Heart left ventricle (tissue), 13 donors: ENCODE results near the gene GSPT1.

Experiments used
- CTCF ChIP-seq, 12 donors: fragments of 200-600 bp; sonication (generic) in 4 of 12; IDR thresholded peaks; one replicate each; pipeline versions ENCODE4 v1.5.0 to v1.8.0; 2018 to 2022; ENCODE audit warnings: antibody characterized with exemption in 12 of 12, mild to moderate bottlenecking in 5 of 12
- POLR2A ChIP-seq, 2 donors: fragments of 450-650 bp; IDR thresholded peaks; one replicate each; pipeline ENCODE4 v1.6.1; 2017; ENCODE audit warnings: antibody characterized with exemption in 2 of 2, mild to moderate bottlenecking in 2 of 2, moderate library complexity in 2 of 2
- donor health status: ischemic (EF 13 %, LVEDD 7.1; RV severe dilation, severe dysfunction).
- donor health status: DM: no; HTN: yes; CAD: no.
- donor health status: DM: no; HTN: no; CAD: no.
- donor health status: ischemic (EF 25% LVEDD 6.9; RV normal size, moderate dysfunction).
- donor health status: ischemic (EF 25% LVEDD 5.7; RV mildly dilated, moderate dysfunction).
- donor health status: ischemic (EF 35%, LVEDD 5.7; RV mildly dilated, moderate dysfunction).
- donor health status: nonischemic (EF 11% LVEDD 7.7; RV severe dilation, severe dysfunction).
- donor health status: DM: yes; HTN: yes; CAD: no.
- donor health status: PGD.
- donor health status: ischemic (EF 29% LVEDD 5.4; RV normal size, mild dysfunction).
- donor health status: nonischemic (EF 23%, LVEDD 6.1; RV moderate dilation, normal function).

DNA sequence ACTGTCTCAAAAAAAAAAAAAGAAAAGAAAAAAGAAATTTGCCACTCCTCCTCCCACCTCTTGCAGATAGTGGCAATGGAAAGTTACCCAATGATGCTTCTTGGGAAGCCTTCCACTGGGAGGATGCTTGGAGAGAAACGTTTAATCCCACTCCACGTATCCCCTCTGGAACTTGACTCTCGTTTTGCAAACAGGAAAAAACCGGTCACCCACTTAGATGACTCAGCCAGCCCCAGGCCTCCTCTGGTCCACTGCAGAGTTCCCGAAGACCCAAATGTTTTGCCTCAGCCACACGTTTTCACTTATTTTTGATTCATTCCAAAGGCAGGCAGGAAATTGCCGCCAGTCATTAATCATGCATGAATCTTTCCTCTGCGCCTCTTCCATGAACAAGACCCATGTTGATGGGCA, 40.0 kb upstream of the GSPT1 start:
- TF ChIP-seq CTCF (IDR thresholded peaks at IDR 0.05) (no peak), POLR2A (IDR thresholded peaks at IDR 0.05) (no peak)
